ENCODE results near the gene MYOZ2.

The MYOZ2 gene

GRCh38 chr4:119111296-119111695 lies 24.3 kb upstream of the MYOZ2 start:
- Mint-ChIP-seq H3K4me1 (ENCODE audit: low read depth) (peaks cover 9% of the 10 kb centered on the region), H3K4me3 (no peak overlapping the region), H3K27ac (no peak overlapping the region), H3K27me3 (peaks cover 2% of the 10 kb centered on the region), H3K36me3 (ENCODE audit: low read depth) (no peaks in the 10 kb centered on the region), H3K9me3 (no peaks in the 10 kb centered on the region)
- intact Hi-C loops (cut with micrococcal nuclease) = no loop called here

- no peak overlapping the region for H3K27ac Mint-ChIP-seq
- H3K36me3 Mint-ChIP-seq (ENCODE audit: low read depth) = no peaks in the 10 kb centered on the region
- intact Hi-C loops (cut with micrococcal nuclease) = no loop called here
- peaks cover 10% of the 10 kb centered on the region for H3K4me1 Mint-ChIP-seq (ENCODE audit: low read depth)
- H3K9me3 Mint-ChIP-seq = no peaks in the 10 kb centered on the region
- H3K4me3 Mint-ChIP-seq = no peak overlapping the region
- no peaks in the 10 kb centered on the region for H3K27me3 Mint-ChIP-seq
These were observed 22.5 kb upstream of the MYOZ2 start for GRCh38 chr4:119113033-119113655.

GRCh38 chr4:119116021-119116420 lies 19.6 kb upstream of the MYOZ2 start:
- Mint-ChIP-seq H3K4me3 (no peak overlapping the region), H3K27me3 (no peaks in the 10 kb centered on the region), H3K9me3 (no peaks in the 10 kb centered on the region), H3K4me1 (ENCODE audit: low read depth) (peaks cover 15% of the 10 kb centered on the region), H3K36me3 (ENCODE audit: low read depth) (no peaks in the 10 kb centered on the region), H3K27ac (no peak overlapping the region)
- intact Hi-C loops (cut with micrococcal nuclease) = no loop called here

- Mint-ChIP-seq H3K27ac (no peak overlapping the region), H3K4me1 (ENCODE audit: low read depth) (peaks cover 15% of the 10 kb centered on the region), H3K9me3 (no peaks in the 10 kb centered on the region), H3K36me3 (ENCODE audit: low read depth) (no peaks in the 10 kb centered on the region), H3K27me3 (no peaks in the 10 kb centered on the region), H3K4me3 (no peak overlapping the region)
- intact Hi-C loops (cut with micrococcal nuclease) = no loop called here
These were observed 18.4 kb upstream of the MYOZ2 start for GRCh38 chr4:119116925-119117900.

- no peaks in the 10 kb centered on the region for H3K27me3 Mint-ChIP-seq
- no peak overlapping the region for H3K4me3 Mint-ChIP-seq
- intact Hi-C loops (cut with micrococcal nuclease) = no loop called here
- H3K36me3 Mint-ChIP-seq (ENCODE audit: low read depth) = no peaks in the 10 kb centered on the region
- H3K27ac Mint-ChIP-seq = no peak overlapping the region
- no peaks in the 10 kb centered on the region for H3K9me3 Mint-ChIP-seq
- H3K4me1 Mint-ChIP-seq (ENCODE audit: low read depth) = peaks cover 15% of the 10 kb centered on the region
These were observed 17.2 kb upstream of the MYOZ2 start for GRCh38 chr4:119118397-119118796.

- H3K4me3 Mint-ChIP-seq = no peak overlapping the region
- H3K36me3 Mint-ChIP-seq (ENCODE audit: low read depth) = no peaks in the 10 kb centered on the region
- no peaks in the 10 kb centered on the region for H3K27me3 Mint-ChIP-seq
- H3K4me1 Mint-ChIP-seq (ENCODE audit: low read depth) = peaks cover 6% of the 10 kb centered on the region
- H3K27ac Mint-ChIP-seq = no peak overlapping the region
- no peaks in the 10 kb centered on the region for H3K9me3 Mint-ChIP-seq
- intact Hi-C loops (cut with micrococcal nuclease) = no loop called here
These were observed 11.3 kb upstream of the MYOZ2 start for GRCh38 chr4:119124352-119124751.

- H3K9me3 Mint-ChIP-seq = no peaks in the 10 kb centered on the region
- H3K36me3 Mint-ChIP-seq (ENCODE audit: low read depth) = no peaks in the 10 kb centered on the region
- H3K27me3 Mint-ChIP-seq = no peaks in the 10 kb centered on the region
- peaks cover 6% of the 10 kb centered on the region for H3K4me1 Mint-ChIP-seq (ENCODE audit: low read depth)
- H3K4me3 Mint-ChIP-seq = no peak overlapping the region
- no peak overlapping the region for H3K27ac Mint-ChIP-seq
- intact Hi-C loops (cut with micrococcal nuclease) = no loop called here
These were observed 9.7 kb upstream of the MYOZ2 start for GRCh38 chr4:119125931-119126330.

- intact Hi-C loops (cut with micrococcal nuclease) = no loop called here
- Mint-ChIP-seq H3K27ac (no peak overlapping the region), H3K4me3 (no peak overlapping the region), H3K27me3 (no peaks in the 10 kb centered on the region), H3K36me3 (ENCODE audit: low read depth) (no peaks in the 10 kb centered on the region), H3K9me3 (no peaks in the 10 kb centered on the region), H3K4me1 (ENCODE audit: low read depth) (peaks cover 6% of the 10 kb centered on the region)
These were observed 7.5 kb upstream of the MYOZ2 start for GRCh38 chr4:119128148-119128547.

- Mint-ChIP-seq H3K36me3 (ENCODE audit: low read depth) (no peaks in the 10 kb centered on the region), H3K4me3 (no peak overlapping the region), H3K27me3 (no peaks in the 10 kb centered on the region), H3K4me1 (ENCODE audit: low read depth) (no peaks in the 10 kb centered on the region), H3K9me3 (no peaks in the 10 kb centered on the region), H3K27ac (no peak overlapping the region)
- intact Hi-C loops (cut with micrococcal nuclease) = no loop called here
These were observed 5.1 kb upstream of the MYOZ2 start for GRCh38 chr4:119130365-119131065.

- intact Hi-C loops (cut with micrococcal nuclease) = no loop called here
- H3K4me1 Mint-ChIP-seq (ENCODE audit: low read depth) = no peaks in the 10 kb centered on the region
- no peak overlapping the region for H3K27ac Mint-ChIP-seq
- H3K9me3 Mint-ChIP-seq = no peaks in the 10 kb centered on the region
- no peaks in the 10 kb centered on the region for H3K36me3 Mint-ChIP-seq (ENCODE audit: low read depth)
- no peaks in the 10 kb centered on the region for H3K27me3 Mint-ChIP-seq
- H3K4me3 Mint-ChIP-seq = no peak overlapping the region
These were observed 4.5 kb upstream of the MYOZ2 start for GRCh38 chr4:119131164-119131563.

- no peak overlapping the region for H3K4me3 Mint-ChIP-seq
- no peaks in the 10 kb centered on the region for H3K27me3 Mint-ChIP-seq
- no peaks in the 10 kb centered on the region for H3K36me3 Mint-ChIP-seq (ENCODE audit: low read depth)
- intact Hi-C loops (cut with micrococcal nuclease) = no loop called here
- H3K9me3 Mint-ChIP-seq = no peaks in the 10 kb centered on the region
- no peak overlapping the region for H3K27ac Mint-ChIP-seq
- H3K4me1 Mint-ChIP-seq (ENCODE audit: low read depth) = no peaks in the 10 kb centered on the region
These were observed 3.3 kb upstream of the MYOZ2 start for GRCh38 chr4:119132306-119132705.

- Mint-ChIP-seq H3K4me3 (no peak overlapping the region), H3K36me3 (ENCODE audit: low read depth) (no peaks in the 10 kb centered on the region), H3K27me3 (no peaks in the 10 kb centered on the region), H3K27ac (no peak overlapping the region), H3K4me1 (ENCODE audit: low read depth) (peaks cover 9% of the 10 kb centered on the region), H3K9me3 (no peaks in the 10 kb centered on the region)
- intact Hi-C loops (cut with micrococcal nuclease) = no loop called here
These were observed 914 bp downstream of the MYOZ2 start for GRCh38 chr4:119136546-119136945.

GRCh38 chr4:119138046-119138445 lies 2.4 kb downstream of the MYOZ2 start:
- no peaks in the 10 kb centered on the region for H3K9me3 Mint-ChIP-seq
- H3K4me1 Mint-ChIP-seq (ENCODE audit: low read depth) = peaks cover 9% of the 10 kb centered on the region
- H3K4me3 Mint-ChIP-seq = no peak overlapping the region
- intact Hi-C loops (cut with micrococcal nuclease) = no loop called here
- no peak overlapping the region for H3K27ac Mint-ChIP-seq
- H3K36me3 Mint-ChIP-seq (ENCODE audit: low read depth) = no peaks in the 10 kb centered on the region
- H3K27me3 Mint-ChIP-seq = no peaks in the 10 kb centered on the region

- H3K27ac Mint-ChIP-seq = no peak overlapping the region
- H3K36me3 Mint-ChIP-seq (ENCODE audit: low read depth) = no peaks in the 10 kb centered on the region
- intact Hi-C loops (cut with micrococcal nuclease) = no loop called here
- peaks cover 9% of the 10 kb centered on the region for H3K4me1 Mint-ChIP-seq (ENCODE audit: low read depth)
- H3K27me3 Mint-ChIP-seq = no peaks in the 10 kb centered on the region
- no peaks in the 10 kb centered on the region for H3K9me3 Mint-ChIP-seq
- no peak overlapping the region for H3K4me3 Mint-ChIP-seq
These were observed 3.7 kb downstream of the MYOZ2 start for GRCh38 chr4:119139311-119139710.

All from dendritic cell treated with granulocyte-macrophage colony-stimulating factor and Interleukin-4, amounts not matched to agents 40 ng/mL and 50 ng/mL, for 4 days (primary cell).